Sigmoid colon (tissue), 7 donors: ENCODE measurements around the gene CACNA1C. TPM values are rescaled to one million over a fixed set of nuclear protein-coding genes. Genes with fewer than 3 reads are reported as not detected.

ENCODE experiments used
- DNase-seq: peaks from one replicate; pipeline ENCODE4 v3.0.0-alpha.2; 2019
- H3K27ac ChIP-seq, 4 donors: fragments of 200-600 bp; sonication (generic); one replicate each; pipeline ENCODE4 v1.5.1; 2016 to 2019; ENCODE audit warnings: mild to moderate bottlenecking in 1 of 4
- H3K27me3 ChIP-seq, 3 donors: fragments of 200-600 bp; sonication (generic); one replicate each; pipeline ENCODE4 v1.5.1; 2019; ENCODE audit warnings: mild to moderate bottlenecking in 1 of 3
- H3K36me3 ChIP-seq, 4 donors: fragments of 200-600 bp; sonication (generic); one replicate each; pipeline ENCODE4 v1.5.1; 2016 to 2019
- H3K4me1 ChIP-seq, 4 donors: fragments of 200-600 bp; sonication (generic); one replicate each; pipeline ENCODE4 v1.5.1; 2017 to 2019
- H3K4me3 ChIP-seq, 4 donors: fragments of 200-600 bp; sonication (generic); one replicate each; pipeline ENCODE4 v1.5.1; 2017 to 2019; ENCODE audit warnings: mild to moderate bottlenecking in 2 of 4, moderate library complexity in 1 of 4
- H3K9me3 ChIP-seq, 4 donors: fragments of 200-600 bp in 3 of 4; sonication (generic) in 3 of 4; one replicate each; pipeline versions ENCODE4 v1.5.1 to v1.6.1; 2013 to 2019
- CTCF ChIP-seq, 4 experiments: fragments of 450-650 bp in 3 of 4; fragments of 200-600 bp in 1 of 4; IDR thresholded peaks; one replicate each; pipeline ENCODE4 v1.5.1; 2016 to 2019; ENCODE audit warnings: antibody characterized with exemption in 4 of 4, mild to moderate bottlenecking in 3 of 4, moderate library complexity in 2 of 4
- EP300 ChIP-seq, 4 donors: sonication (generic); formaldehyde crosslinking; IDR thresholded peaks; one replicate each; pipeline ENCODE4 v1.6.1; 2017; ENCODE audit warnings: antibody characterized with exemption in 4 of 4
- POLR2A ChIP-seq, 2 donors: fragments of 450-650 bp; IDR thresholded peaks; one replicate each; pipeline ENCODE4 v1.6.1; 2016; ENCODE audit warnings: antibody characterized with exemption in 2 of 2, mild to moderate bottlenecking in 2 of 2, moderate library complexity in 2 of 2
- POLR2AphosphoS5 ChIP-seq, 4 donors: sonication (generic); formaldehyde crosslinking; IDR thresholded peaks; one replicate each; pipeline ENCODE4 v1.6.1; 2017; ENCODE audit warnings: antibody characterized with exemption in 4 of 4
- WGBS, 2 donors: extraction: QIAGEN DNeasy Blood & Tissue Kit; methylation state at CpG; one replicate each; pipeline ENCODE4 v1.1.7; 2013; 5-methylcytosine and 5-hydroxymethylcytosine counted together
- intact Hi-C: fragments of 100-400 bp; cut with DNase I; formaldehyde crosslinking; loops from one replicate; pipeline ENCODE4 v1.15.1; 2023
- polyA plus RNA-seq, 3 donors: library from polyadenylated mRNA; stranded (reverse); fragments of 200-250 nt; gene quantifications; one replicate each; pipeline ENCODE4 v1.2.3, GENCODE V29; 2013
- total RNA-seq, 4 donors: library from RNA; depleted of rRNA; stranded (reverse); fragments of >200 nt; gene quantifications; one replicate each; pipeline ENCODE4 v1.1.0, GENCODE V29; 2016
- donor health status: healthy with polysubstance abuse.
- donor health status: Bipolar disorder and iron deficiency.
- donor health status: healthy.

The CACNA1C gene
- total and polyA plus RNA-seq, 7 donors: 0.46 to 213 (median 62.0) TPM

GRCh38 chr12:2673966-2674810 is 621.4 kb downstream of the CACNA1C start:
- no peaks in the 10 kb centered on the region for H3K9me3 ChIP-seq
- no peaks in the 10 kb centered on the region for H3K27me3 ChIP-seq
- peak; percentile 52 for DNase-seq
- H3K4me3 ChIP-seq: no peak overlapping the region
- intact Hi-C loops: no loop called here
- peak overlapping the region in 1 of 4 donors; percentile 10 for H3K27ac ChIP-seq
- TF ChIP-seq EP300 (IDR thresholded peaks at IDR 0.05): no peak
- TF ChIP-seq POLR2A (IDR thresholded peaks at IDR 0.05): no peak
- TF ChIP-seq CTCF (IDR thresholded peaks at IDR 0.05): no peak
- no peak for TF ChIP-seq POLR2AphosphoS5 (IDR thresholded peaks at IDR 0.05)
- H3K36me3 ChIP-seq: peaks cover 20 to 100% (median 43%) of the 10 kb centered on the region in 4 donors
- 88 to 95% methylated on average over 18 of the region's 18 CpGs for WGBS, 2 donors
- H3K4me1 ChIP-seq: no peaks in the 10 kb centered on the region

GRCh38 chr12:2675776-2676175 is 623.0 kb downstream of the CACNA1C start:
- WGBS, 2 donors: 59 to 73% methylated on average over 6 of the region's 6 CpGs
- no peak overlapping the region for H3K4me3 ChIP-seq
- peak; percentile 10 for DNase-seq
- no peaks in the 10 kb centered on the region for H3K9me3 ChIP-seq
- intact Hi-C loops: no loop called here
- H3K36me3 ChIP-seq: peaks cover 16 to 100% (median 48%) of the 10 kb centered on the region in 4 donors
- H3K4me1 ChIP-seq: no peaks in the 10 kb centered on the region
- TF ChIP-seq EP300 (IDR thresholded peaks at IDR 0.05) (no peak), POLR2A (IDR thresholded peaks at IDR 0.05) (no peak), CTCF (IDR thresholded peaks at IDR 0.05) (no peak), POLR2AphosphoS5 (IDR thresholded peaks at IDR 0.05) (no peak)
- H3K27me3 ChIP-seq: no peaks in the 10 kb centered on the region
- H3K27ac ChIP-seq: no peak overlapping the region

- 89% methylated on average over 20 of the region's 20 CpGs for WGBS, 2 donors
- intact Hi-C loops: no loop called here
- Histone ChIP-seq H3K4me3 (no peak overlapping the region), H3K9me3 (no peaks in the 10 kb centered on the region), H3K4me1 (no peaks in the 10 kb centered on the region), H3K36me3 (peaks cover 16 to 100% (median 47%) of the 10 kb centered on the region in 4 donors), H3K27me3 (no peaks in the 10 kb centered on the region), H3K27ac (no peak overlapping the region)
- TF ChIP-seq POLR2A (IDR thresholded peaks at IDR 0.05): no peak
- no peak for TF ChIP-seq POLR2AphosphoS5 (IDR thresholded peaks at IDR 0.05)
- TF ChIP-seq CTCF (IDR thresholded peaks at IDR 0.05): no peak
- no peak for TF ChIP-seq EP300 (IDR thresholded peaks at IDR 0.05)
- no peak for DNase-seq
These were observed 624.5 kb downstream of the CACNA1C start for GRCh38 chr12:2677142-2677880.

- peaks cover 12 to 99% (median 45%) of the 10 kb centered on the region in 4 donors for H3K36me3 ChIP-seq
These were observed 625.6 kb downstream of the CACNA1C start for GRCh38 chr12:2678426-2678825.

More at GRCh38 chr12:2678426-2678825, 625.6 kb downstream of the CACNA1C start:
- Histone ChIP-seq H3K9me3 (no peaks in the 10 kb centered on the region), H3K4me3 (no peak overlapping the region), H3K4me1 (peaks cover 0 to 6% (median 3%) of the 10 kb centered on the region in 4 donors), H3K27me3 (no peaks in the 10 kb centered on the region), H3K27ac (no peak overlapping the region)
- TF ChIP-seq EP300 (IDR thresholded peaks at IDR 0.05) (no peak), CTCF (IDR thresholded peaks at IDR 0.05) (no peak), POLR2A (IDR thresholded peaks at IDR 0.05) (no peak), POLR2AphosphoS5 (IDR thresholded peaks at IDR 0.05) (no peak)
- intact Hi-C loops: no loop called here
- 90 to 92% methylated on average over 11 of the region's 11 CpGs for WGBS, 2 donors
- no peak for DNase-seq
